Transverse colon (tissue), 4 donors: ENCODE measurements around the gene C1QTNF12.

Experiments used
- EP300 ChIP-seq: sonication (generic); formaldehyde crosslinking; IDR thresholded peaks from one replicate; pipeline ENCODE4 v1.6.1; 2017; ENCODE audit warnings: antibody characterized with exemption, low read depth
- POLR2A ChIP-seq: fragments of 450-650 bp; IDR thresholded peaks from one replicate; pipeline ENCODE4 v1.6.1; 2016; ENCODE audit warnings: antibody characterized with exemption, mild to moderate bottlenecking, moderate library complexity
- POLR2AphosphoS5 ChIP-seq, 3 donors: sonication (generic); formaldehyde crosslinking; IDR thresholded peaks; one replicate each; pipeline ENCODE4 v1.6.1; 2016; ENCODE audit warnings: antibody characterized with exemption in 3 of 3
- TF ChIP-seq, protein P1 (sequence below), 5 experiments: fragments of 200-600 bp in 3 of 5; fragments of 450-650 bp in 2 of 5; sonication (generic) in 3 of 5; IDR thresholded peaks; 1 replicate in 2 of 5; 2 replicates in 3 of 5; pipeline ENCODE4 v1.5.1; 2016 to 2017; ENCODE audit warnings: antibody characterized with exemption in 5 of 5, inconsistent platforms in 3 of 5, mild to moderate bottlenecking in 2 of 5, moderate library complexity in 1 of 5

GRCh38 chr1:1291548-1292441 lies 45.3 kb upstream of the C1QTNF12 start:
- TF ChIP-seq, protein P1, sequence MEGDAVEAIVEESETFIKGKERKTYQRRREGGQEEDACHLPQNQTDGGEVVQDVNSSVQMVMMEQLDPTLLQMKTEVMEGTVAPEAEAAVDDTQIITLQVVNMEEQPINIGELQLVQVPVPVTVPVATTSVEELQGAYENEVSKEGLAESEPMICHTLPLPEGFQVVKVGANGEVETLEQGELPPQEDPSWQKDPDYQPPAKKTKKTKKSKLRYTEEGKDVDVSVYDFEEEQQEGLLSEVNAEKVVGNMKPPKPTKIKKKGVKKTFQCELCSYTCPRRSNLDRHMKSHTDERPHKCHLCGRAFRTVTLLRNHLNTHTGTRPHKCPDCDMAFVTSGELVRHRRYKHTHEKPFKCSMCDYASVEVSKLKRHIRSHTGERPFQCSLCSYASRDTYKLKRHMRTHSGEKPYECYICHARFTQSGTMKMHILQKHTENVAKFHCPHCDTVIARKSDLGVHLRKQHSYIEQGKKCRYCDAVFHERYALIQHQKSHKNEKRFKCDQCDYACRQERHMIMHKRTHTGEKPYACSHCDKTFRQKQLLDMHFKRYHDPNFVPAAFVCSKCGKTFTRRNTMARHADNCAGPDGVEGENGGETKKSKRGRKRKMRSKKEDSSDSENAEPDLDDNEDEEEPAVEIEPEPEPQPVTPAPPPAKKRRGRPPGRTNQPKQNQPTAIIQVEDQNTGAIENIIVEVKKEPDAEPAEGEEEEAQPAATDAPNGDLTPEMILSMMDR (IDR thresholded peaks at IDR 0.05): peak; percentile 61 to 91 (median 70)
- TF ChIP-seq POLR2A: no peak
- peak in 1 of 3 donors; percentile 6 for TF ChIP-seq POLR2AphosphoS5 (IDR thresholded peaks at IDR 0.05)
- no peak for TF ChIP-seq EP300
